SKM-1 treated with dmso at 0.1 percent for 144 hours (cell line): Measurements from ENCODE around the gene MMP19.

Experiments
- DNase-seq: peaks from one replicate; lab custom pipeline; 2025; ENCODE audit not compliant: unreplicated experiment; lab: John Stamatoyannopoulos, UW

Gene MMP19

DNA sequence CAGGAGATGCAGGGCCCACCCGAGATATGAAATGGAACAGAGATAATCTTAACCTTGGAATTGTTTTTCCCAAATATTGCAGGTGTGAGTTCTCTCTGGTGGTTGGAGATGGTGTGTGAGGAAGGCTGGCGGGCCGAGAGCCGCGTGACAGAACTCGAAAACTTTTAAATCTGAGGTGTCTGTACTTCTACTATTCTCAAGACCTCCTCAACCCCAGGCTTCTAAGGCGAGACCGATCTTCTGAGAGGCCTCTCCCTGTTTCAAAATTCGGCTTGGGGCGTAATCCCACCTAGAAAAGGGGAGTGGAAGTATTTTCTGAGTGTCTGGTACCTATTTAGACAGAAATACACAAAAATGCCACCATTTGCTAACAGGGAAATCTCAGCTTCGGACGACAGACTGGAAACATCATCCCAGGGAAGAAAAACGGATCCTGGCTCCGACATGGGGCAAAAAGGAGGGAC is 25.8 kb downstream of the MMP19 start:
- no peak for DNase-seq

DNA sequence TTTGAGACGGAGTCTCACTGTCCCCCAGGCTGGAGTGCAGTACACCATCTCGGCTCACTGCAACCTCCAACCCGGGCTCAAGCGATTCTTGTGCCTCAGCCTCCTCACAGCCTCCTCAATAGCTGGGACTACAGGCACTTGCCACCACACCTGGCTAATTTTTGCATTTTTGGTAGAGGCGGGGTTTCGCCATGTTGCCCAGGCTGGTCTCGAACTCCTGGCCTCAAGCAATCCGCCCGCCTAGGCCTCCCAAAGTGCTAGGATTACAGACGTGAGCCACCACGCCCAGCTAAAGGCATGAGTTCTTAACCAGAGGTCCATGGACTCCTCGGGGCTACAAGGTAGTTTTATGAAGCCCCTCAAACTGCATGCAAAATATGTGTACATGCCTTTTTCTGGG is 27.3 kb downstream of the MMP19 start:
- DNase-seq = no peak

DNA sequence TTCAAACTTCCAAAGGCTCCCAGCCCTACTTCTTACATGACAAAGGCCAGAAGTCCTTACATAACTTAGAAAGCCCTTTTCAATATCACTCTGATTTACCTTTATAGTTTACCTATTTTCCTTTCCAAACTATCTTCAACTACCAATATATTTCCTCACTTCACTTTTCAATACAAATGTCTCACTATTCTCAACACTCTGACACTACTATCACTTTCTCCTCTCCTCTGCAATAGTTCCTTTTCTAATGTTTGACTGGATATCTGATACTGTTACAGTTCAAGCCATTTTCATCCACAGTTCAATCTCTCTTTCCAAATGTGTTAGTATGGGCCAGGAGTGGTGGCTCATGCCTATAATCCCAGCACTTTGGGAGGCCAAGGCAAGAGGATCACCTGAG is 28.5 kb downstream of the MMP19 start:
- DNase-seq = no peak

DNA sequence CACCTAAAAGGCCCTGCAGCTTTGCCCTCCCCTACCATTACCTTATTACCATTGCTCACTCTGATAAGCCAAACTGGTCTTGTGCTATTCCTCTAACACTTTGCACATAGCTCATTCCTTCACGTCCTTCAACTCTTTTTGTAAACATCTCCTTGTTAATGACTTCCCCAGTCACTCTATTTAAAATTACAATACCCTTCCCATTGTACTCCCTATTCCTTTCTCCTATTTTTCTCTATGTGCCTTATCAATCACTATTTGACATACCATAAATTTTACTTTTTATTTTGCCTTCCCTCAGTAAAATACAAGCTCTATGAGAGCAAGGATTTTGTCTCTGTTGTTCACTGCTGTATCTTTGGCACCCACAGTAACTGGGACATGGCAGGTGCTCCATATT is 30.6 kb downstream of the MMP19 start:
- no peak for DNase-seq

- no peak for DNase-seq
Measured at GRCh38 chr12:55809274-55809673, 33.5 kb downstream of the MMP19 start.

DNA sequence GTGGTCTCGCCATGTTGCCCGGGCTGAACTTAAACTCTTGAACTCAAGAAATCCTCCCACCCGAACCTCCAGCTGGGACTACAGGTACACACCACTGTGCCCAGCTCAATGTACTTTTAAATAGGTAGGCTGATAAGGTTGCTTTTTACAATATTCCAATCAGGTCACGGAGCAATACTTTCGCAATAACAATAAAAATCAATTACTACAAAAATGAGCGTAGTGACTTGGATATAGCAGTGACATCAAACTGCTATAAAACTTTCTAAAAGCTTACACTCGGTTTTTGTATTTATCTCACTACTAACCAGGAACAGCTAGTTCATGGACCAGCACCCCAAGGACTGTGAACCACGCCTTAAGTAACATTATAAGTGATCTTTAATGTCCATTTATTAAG is 35.8 kb downstream of the MMP19 start:
- DNase-seq = no peak

GRCh38 chr12:55797550-55797949 is 45.2 kb downstream of the MMP19 start:
- DNase-seq = no peak

DNA sequence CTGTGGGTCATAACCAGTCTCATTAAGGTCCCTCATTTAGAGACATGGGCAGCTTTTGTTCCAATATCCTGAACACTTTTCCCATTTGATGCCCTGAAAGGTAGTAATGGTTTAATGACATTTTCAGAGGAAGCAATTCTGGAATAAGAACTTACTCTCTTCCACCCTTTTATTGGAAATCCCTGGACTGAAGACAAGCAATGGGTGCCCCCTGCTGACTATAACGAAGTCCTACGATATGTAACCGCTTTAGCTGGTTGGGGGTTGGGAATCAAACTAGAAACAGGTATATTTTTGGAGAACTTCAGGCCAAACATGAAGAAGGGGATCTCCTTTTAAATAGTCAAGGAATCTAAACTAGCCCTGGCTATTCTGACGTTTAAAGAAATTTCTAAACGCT is 45.7 kb downstream of the MMP19 start:
- DNase-seq = no peak

GRCh38 chr12:55795950-55796349 is 46.8 kb downstream of the MMP19 start:
- no peak for DNase-seq

- no peak for DNase-seq
Measured at GRCh38 chr12:55789893-55790292, 52.8 kb downstream of the MMP19 start.

- no peak for DNase-seq
Measured at GRCh38 chr12:55789171-55789570, 53.6 kb downstream of the MMP19 start.

DNA sequence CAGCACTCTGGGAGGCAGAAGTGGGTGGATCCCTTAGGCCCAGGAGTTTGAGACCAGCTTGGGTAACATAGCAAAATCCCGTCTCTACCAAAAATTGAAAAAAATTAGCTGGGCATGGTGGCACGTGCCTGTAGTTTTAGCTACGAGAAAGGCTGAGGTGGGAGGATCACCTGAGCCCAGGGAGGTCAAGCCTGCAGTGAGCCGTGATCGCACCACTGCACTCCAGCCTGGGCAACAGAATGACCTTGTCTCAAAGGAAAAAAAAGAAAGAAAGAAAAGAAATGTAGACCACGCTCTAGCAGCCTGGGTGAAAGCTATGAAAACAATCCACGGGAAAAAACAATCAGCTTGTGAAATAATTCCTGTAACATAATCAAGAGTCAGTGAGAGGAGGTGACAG is 54.2 kb downstream of the MMP19 start:
- no peak for DNase-seq
